IMR-90 (cell line): ENCODE data around the gene UBE2B. TPM values are rescaled to one million over a fixed set of nuclear protein-coding genes. Genes with fewer than 3 reads are reported as not detected.

ENCODE experiments used
- ATAC-seq: fragments of 200-7000 bp; cut with Tn5 transposase; 2 replicates; pipeline ENCODE4 v1.9.1; 2020; ENCODE audit warnings: low read depth, mild to moderate bottlenecking, moderate library complexity
- BruUV-seq: library from RNA; stranded (reverse); fragments of 400-500 nt; replicated peaks from 2 replicates; lab custom pipeline; 2021; lab: Mats Ljungman, UMichigan
- CTCF ChIA-PET: fragments of 300-600 bp; formaldehyde crosslinking; extraction: SDS; loops from one replicate; lab custom pipeline; 2021; ENCODE audit warnings: antibody characterized with exemption; lab: Yijun Ruan, JAX
- POLR2A ChIA-PET: fragments of 300-600 bp; sonication (Branson Sonifier 250); formaldehyde crosslinking; loops from one replicate; lab custom pipeline; 2022; ENCODE audit warnings: antibody characterized with exemption; ENCODE audit not compliant: unreplicated experiment; lab: Charles Lee
- DNase-seq: peaks from one replicate; pipeline ENCODE4 v3.0.0; 2013
- H2AFZ ChIP-seq: replicated peaks from 2 replicates; pipeline ENCODE3; 2013; ENCODE audit warnings: low read length, mild to moderate bottlenecking; ENCODE audit not compliant: poor library complexity
- H2AK5ac ChIP-seq: 2 replicates; pipeline ENCODE4 v1.6.1; 2013; ENCODE audit warnings: low read depth, low read length, inconsistent platforms
- H2AK9ac ChIP-seq: replicated peaks from 2 replicates; pipeline ENCODE3; 2013; ENCODE audit warnings: mild to moderate bottlenecking, low read depth, low read length, moderate library complexity; ENCODE audit not compliant: poor library complexity
- H2BK120ac ChIP-seq: 2 replicates; pipeline ENCODE4 v1.6.1; 2013; ENCODE audit warnings: low read depth, low read length, inconsistent platforms
- H2BK15ac ChIP-seq: 3 replicates; pipeline ENCODE4 v1.6.1; 2013; ENCODE audit warnings: low read depth, low read length, inconsistent platforms
- H2BK20ac ChIP-seq: 2 replicates; pipeline ENCODE4 v1.6.1; 2013; ENCODE audit warnings: low read depth, mild to moderate bottlenecking, inconsistent platforms, low read length, moderate library complexity
- H2BK5ac ChIP-seq: 2 replicates; pipeline ENCODE4 v1.6.1; 2013; ENCODE audit warnings: mild to moderate bottlenecking, low read depth, low read length, inconsistent platforms; ENCODE audit not compliant: poor library complexity, severe bottlenecking
- H3K14ac ChIP-seq: replicated peaks from 2 replicates; pipeline ENCODE4 v1.6.1; 2013; ENCODE audit warnings: low read depth, low read length, inconsistent platforms
- H3K18ac ChIP-seq: 2 replicates; pipeline ENCODE4 v1.6.1; 2013; ENCODE audit warnings: low read depth, low read length, control low read depth
- H3K23ac ChIP-seq: 2 replicates; pipeline ENCODE4 v1.6.1; 2013; ENCODE audit warnings: low read depth, low read length, inconsistent platforms
- H3K27ac ChIP-seq: 2 replicates; pipeline ENCODE4 v1.5.1; 2013; ENCODE audit warnings: mild to moderate bottlenecking, control low read depth, low read length; ENCODE audit not compliant: insufficient read depth
- H3K27me3 ChIP-seq: 2 replicates; pipeline ENCODE4 v1.6.1; 2013; ENCODE audit warnings: low read length; ENCODE audit not compliant: control insufficient read depth, insufficient read depth
- H3K36me3 ChIP-seq: 2 replicates; pipeline ENCODE4 v1.6.1; 2013; ENCODE audit warnings: low read length, mixed read lengths; ENCODE audit not compliant: control insufficient read depth, insufficient read depth
- H3K4ac ChIP-seq: 2 replicates; pipeline ENCODE4 v1.6.1; 2013; ENCODE audit warnings: low read depth, low read length, inconsistent platforms
- H3K4me1 ChIP-seq: 2 replicates; pipeline ENCODE4 v1.6.1; 2013; ENCODE audit warnings: low read length, mixed read lengths; ENCODE audit not compliant: control insufficient read depth, insufficient read depth
- H3K4me2 ChIP-seq: 2 replicates; pipeline ENCODE4 v1.6.1; 2013; ENCODE audit warnings: low read depth, mild to moderate bottlenecking, control low read depth, low read length, moderate library complexity
- H3K4me3 ChIP-seq: 2 replicates; pipeline ENCODE4 v1.5.1; 2013; ENCODE audit warnings: low read depth, mild to moderate bottlenecking, control low read depth, low read length, moderate library complexity; ENCODE audit not compliant: insufficient read depth
- H3K56ac ChIP-seq: 2 replicates; pipeline ENCODE4 v1.6.1; 2013; ENCODE audit warnings: low read length, inconsistent platforms; ENCODE audit not compliant: insufficient read depth; ENCODE audit errors: extremely low read depth
- H3K79me1 ChIP-seq, 2 experiments: 2 replicates each; pipeline ENCODE4 v1.6.1; 2013; ENCODE audit warnings: low read length in 2 of 2, inconsistent platforms in 1 of 2, low read depth in 1 of 2
- H3K9ac ChIP-seq: 2 replicates; pipeline ENCODE4 v1.6.1; 2013; ENCODE audit warnings: low read depth, low read length, control low read depth
- H3K9me1 ChIP-seq: 2 replicates; pipeline ENCODE4 v1.6.1; 2013; ENCODE audit warnings: low read length, inconsistent platforms; ENCODE audit not compliant: insufficient read depth
- H3K9me3 ChIP-seq: 2 replicates; pipeline ENCODE4 v1.6.1; 2013; ENCODE audit warnings: low read length; ENCODE audit not compliant: control insufficient read depth, insufficient read depth
- H4K20me1 ChIP-seq: 2 replicates; pipeline ENCODE4 v1.6.1; 2013; ENCODE audit warnings: low read length, inconsistent platforms; ENCODE audit not compliant: insufficient read depth
- H4K5ac ChIP-seq: 2 replicates; pipeline ENCODE4 v1.6.1; 2013; ENCODE audit warnings: mild to moderate bottlenecking, low read depth, low read length, control low read depth
- H4K8ac ChIP-seq, 2 experiments: 2 replicates each; pipeline ENCODE4 v1.6.1; 2013; ENCODE audit warnings: low read depth in 2 of 2, low read length in 2 of 2, control low read depth in 1 of 2, inconsistent platforms in 1 of 2
- H4K91ac ChIP-seq: 2 replicates; pipeline ENCODE4 v1.6.1; 2013; ENCODE audit warnings: low read depth, low read length, inconsistent platforms; ENCODE audit not compliant: insufficient read depth
- BHLHE40 ChIP-seq: fragments of 150-350 bp; IDR thresholded peaks from 2 replicates; pipeline ENCODE4 v1.6.1; 2016; ENCODE audit warnings: mild to moderate bottlenecking, low read depth, low read length
- CEBPB ChIP-seq: IDR thresholded peaks from 2 replicates; pipeline ENCODE4 v1.6.1; 2012; ENCODE audit warnings: low read depth, low read length, improper control_type of control experiment
- CHD1 ChIP-seq: IDR thresholded peaks from 2 replicates; pipeline ENCODE4 v1.6.1; 2012; ENCODE audit warnings: low read depth, low read length, improper control_type of control experiment
- FOS ChIP-seq: fragments of 150-350 bp; IDR thresholded peaks from 2 replicates; pipeline ENCODE4 v1.6.1; 2016; ENCODE audit warnings: low read depth, low read length
- MAFK ChIP-seq: IDR thresholded peaks from 2 replicates; pipeline ENCODE4 v1.6.1; 2012; ENCODE audit warnings: low read depth, low read length, improper control_type of control experiment
- MAZ ChIP-seq: IDR thresholded peaks from 2 replicates; pipeline ENCODE4 v1.6.1; 2012; ENCODE audit warnings: low read depth, mild to moderate bottlenecking, low read length, improper control_type of control experiment, moderate library complexity, borderline replicate concordance
- MXI1 ChIP-seq: IDR thresholded peaks from 2 replicates; pipeline ENCODE4 v1.6.1; 2012; ENCODE audit warnings: low read depth, mild to moderate bottlenecking, low read length, moderate library complexity, borderline replicate concordance
- NFE2L2 ChIP-seq: fragments of 150-350 bp; IDR thresholded peaks from 2 replicates; pipeline ENCODE4 v1.6.1; 2016; ENCODE audit warnings: low read depth, mild to moderate bottlenecking, low read length
- POLR2A ChIP-seq: IDR thresholded peaks from 2 replicates; pipeline ENCODE4 v1.6.1; 2012; ENCODE audit warnings: mild to moderate bottlenecking, low read depth, low read length
- RCOR1 ChIP-seq: IDR thresholded peaks from 2 replicates; pipeline ENCODE4 v1.6.1; 2012; ENCODE audit warnings: mild to moderate bottlenecking, low read length, improper control_type of control experiment; ENCODE audit not compliant: insufficient replicate concordance
- RFX5 ChIP-seq: IDR thresholded peaks from 2 replicates; pipeline ENCODE4 v1.8.0; 2012; ENCODE audit warnings: low read depth, mild to moderate bottlenecking, low read length, moderate library complexity
- SMC3 ChIP-seq: fragments of 150-350 bp; IDR thresholded peaks from 2 replicates; pipeline ENCODE4 v1.6.1; 2016; ENCODE audit warnings: low read depth, mild to moderate bottlenecking, antibody characterized with exemption, low read length, moderate library complexity
- WGBS, 2 experiments: methylation state at CpG; one replicate each; pipeline versions ENCODE4 v1.1.5 to v1.1.7; 2013; ENCODE audit warnings: missing lambda C conversion rate in 2 of 2; ENCODE audit not compliant: insufficient read length in 1 of 2; ENCODE audit errors: extremely low coverage in 2 of 2; 5-methylcytosine and 5-hydroxymethylcytosine counted together
- dilution Hi-C: fragments of 300-500 bp; cut with HindIII; formaldehyde crosslinking; loops from one replicate; pipeline ENCODE4 v1.14.3; 2018; ENCODE audit warnings: low sequenced_read_pairs; ENCODE audit not compliant: unreplicated experiment
- in situ Hi-C: fragments of 300-500 bp; cut with MboI; formaldehyde crosslinking; loops from 3 replicates; pipeline ENCODE4 v1.14.3; 2019; ENCODE audit warnings: low sequenced_read_pairs, inconsistent platforms, mixed read lengths
- intact Hi-C: fragments of 100-400 bp; cut with micrococcal nuclease; formaldehyde crosslinking; loops from 2 replicates; pipeline ENCODE4 v1.10.0; 2022
- polyA plus RNA-seq, 3 experiments: library from polyadenylated mRNA; depleted of rRNA; stranded (reverse); fragments of >200 nt; gene quantifications; 2 replicates each; pipeline ENCODE4 v1.2.3, GENCODE V29; 2012; ENCODE audit warnings: low replicate concordance in 1 of 3
- total RNA-seq: library from RNA; depleted of rRNA; stranded (reverse); fragments of >200 nt; gene quantifications from 2 replicates; pipeline ENCODE4 v1.2.3, GENCODE V29; 2012
- TF ChIP-seq, protein P1 (sequence below): conservative IDR thresholded peaks from 2 replicates; pipeline ENCODE4 v1.5.1; 2012; ENCODE audit warnings: mild to moderate bottlenecking, low read depth, low read length, improper control_type of control experiment
- TF ChIP-seq, protein P2 (sequence below): fragments of 150-350 bp; IDR thresholded peaks from 2 replicates; pipeline ENCODE4 v1.6.1; 2016; ENCODE audit warnings: low read depth, mild to moderate bottlenecking, low read length, moderate library complexity, borderline replicate concordance
- TF ChIP-seq, protein P3 (sequence below): fragments of 150-350 bp; IDR thresholded peaks from 2 replicates; pipeline ENCODE4 v1.6.1; 2017; ENCODE audit warnings: mild to moderate bottlenecking, antibody characterized with exemption, low read length, low read depth

Gene UBE2B
- total and polyA plus RNA-seq, 2 of the 4 experiments (the other 2 are of a cell fraction), result 6.3 to 46.0 TPM

DNA sequence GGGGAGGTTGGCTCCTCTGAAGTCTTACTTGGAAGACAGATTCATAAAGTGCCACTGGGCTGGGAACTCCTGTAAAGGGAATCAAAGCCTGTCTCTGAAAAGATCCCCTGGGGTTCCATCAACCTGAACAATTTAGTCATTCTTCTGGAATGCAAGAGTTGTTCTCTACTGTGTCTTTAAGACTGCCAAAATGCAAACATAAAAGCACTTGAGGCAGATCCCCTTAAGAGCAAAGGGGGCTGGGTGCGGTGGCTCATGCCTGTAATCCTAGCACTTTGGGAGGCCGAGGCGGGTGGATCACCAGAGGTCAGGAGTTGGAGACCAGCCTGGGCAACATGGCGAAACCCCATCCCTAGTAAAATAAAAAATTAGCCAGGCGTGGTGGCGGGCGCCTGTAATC, 23.6 kb downstream of the UBE2B start:
- no peak overlapping the region for H3K23ac ChIP-seq
- no peak overlapping the region for H4K91ac ChIP-seq
- no peaks in the 10 kb centered on the region for H3K27me3 ChIP-seq
- no peak overlapping the region for H3K4me2 ChIP-seq
- no peak overlapping the region for H3K27ac ChIP-seq
- peaks cover 6% of the 10 kb centered on the region for H3K4me1 ChIP-seq
- ChIA-PET CTCF (interaction anchor here (0.6 kb wide), 1 partner anchor 350 kb away, joined by 3 read pairs; no protein-coding TSS in a partner anchor), POLR2A (no interaction called here)
- H2AK9ac ChIP-seq, result no peak overlapping the region
- H2BK15ac ChIP-seq, result no peak overlapping the region
- no peak overlapping the region for H3K4ac ChIP-seq
- 100% methylated on average over 2 of the region's 7 CpGs; no CpG with 5 or more reads in 1 of the 2 experiments for WGBS, 2 experiments
- DNase-seq, result no peak
- no TSS peak for BruUV-seq
- no peak overlapping the region for H4K8ac ChIP-seq
- no peak overlapping the region for H2BK20ac ChIP-seq
- no peak overlapping the region for H3K18ac ChIP-seq
- H3K9ac ChIP-seq, result no peak overlapping the region
- TF ChIP-seq RFX5 (no peak), BHLHE40 (no peak), RCOR1 (no peak), MAFK (no peak), MAZ (no peak), POLR2A (no peak), CEBPB (no peak), MXI1 (no peak), NFE2L2 (no peak), SMC3 (no peak), CHD1 (no peak), FOS (no peak)
- TF ChIP-seq, protein P1, sequence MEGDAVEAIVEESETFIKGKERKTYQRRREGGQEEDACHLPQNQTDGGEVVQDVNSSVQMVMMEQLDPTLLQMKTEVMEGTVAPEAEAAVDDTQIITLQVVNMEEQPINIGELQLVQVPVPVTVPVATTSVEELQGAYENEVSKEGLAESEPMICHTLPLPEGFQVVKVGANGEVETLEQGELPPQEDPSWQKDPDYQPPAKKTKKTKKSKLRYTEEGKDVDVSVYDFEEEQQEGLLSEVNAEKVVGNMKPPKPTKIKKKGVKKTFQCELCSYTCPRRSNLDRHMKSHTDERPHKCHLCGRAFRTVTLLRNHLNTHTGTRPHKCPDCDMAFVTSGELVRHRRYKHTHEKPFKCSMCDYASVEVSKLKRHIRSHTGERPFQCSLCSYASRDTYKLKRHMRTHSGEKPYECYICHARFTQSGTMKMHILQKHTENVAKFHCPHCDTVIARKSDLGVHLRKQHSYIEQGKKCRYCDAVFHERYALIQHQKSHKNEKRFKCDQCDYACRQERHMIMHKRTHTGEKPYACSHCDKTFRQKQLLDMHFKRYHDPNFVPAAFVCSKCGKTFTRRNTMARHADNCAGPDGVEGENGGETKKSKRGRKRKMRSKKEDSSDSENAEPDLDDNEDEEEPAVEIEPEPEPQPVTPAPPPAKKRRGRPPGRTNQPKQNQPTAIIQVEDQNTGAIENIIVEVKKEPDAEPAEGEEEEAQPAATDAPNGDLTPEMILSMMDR, result no peak
- TF ChIP-seq, protein P2, sequence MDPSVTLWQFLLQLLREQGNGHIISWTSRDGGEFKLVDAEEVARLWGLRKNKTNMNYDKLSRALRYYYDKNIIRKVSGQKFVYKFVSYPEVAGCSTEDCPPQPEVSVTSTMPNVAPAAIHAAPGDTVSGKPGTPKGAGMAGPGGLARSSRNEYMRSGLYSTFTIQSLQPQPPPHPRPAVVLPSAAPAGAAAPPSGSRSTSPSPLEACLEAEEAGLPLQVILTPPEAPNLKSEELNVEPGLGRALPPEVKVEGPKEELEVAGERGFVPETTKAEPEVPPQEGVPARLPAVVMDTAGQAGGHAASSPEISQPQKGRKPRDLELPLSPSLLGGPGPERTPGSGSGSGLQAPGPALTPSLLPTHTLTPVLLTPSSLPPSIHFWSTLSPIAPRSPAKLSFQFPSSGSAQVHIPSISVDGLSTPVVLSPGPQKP, result no peak
- TF ChIP-seq, protein P3, sequence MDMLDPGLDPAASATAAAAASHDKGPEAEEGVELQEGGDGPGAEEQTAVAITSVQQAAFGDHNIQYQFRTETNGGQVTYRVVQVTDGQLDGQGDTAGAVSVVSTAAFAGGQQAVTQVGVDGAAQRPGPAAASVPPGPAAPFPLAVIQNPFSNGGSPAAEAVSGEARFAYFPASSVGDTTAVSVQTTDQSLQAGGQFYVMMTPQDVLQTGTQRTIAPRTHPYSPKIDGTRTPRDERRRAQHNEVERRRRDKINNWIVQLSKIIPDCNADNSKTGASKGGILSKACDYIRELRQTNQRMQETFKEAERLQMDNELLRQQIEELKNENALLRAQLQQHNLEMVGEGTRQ, result no peak
- H3K9me1 ChIP-seq, result peaks cover 12% of the 10 kb centered on the region; the same call in 1 of the 2 replicates
- H2AFZ ChIP-seq, result no peak overlapping the region
- H3K56ac ChIP-seq, result no peak overlapping the region
- intact Hi-C loops, result loop anchor here (5.0 kb wide), 1 partner anchor 192 kb away; no protein-coding TSS in a partner anchor
- no peak overlapping the region for H4K5ac ChIP-seq
- dilution Hi-C loops, result no loop called here
- peaks cover 4% of the 10 kb centered on the region for H4K20me1 ChIP-seq
- peaks cover 3 to 35% of the 10 kb centered on the region in 2 experiments; a peak in 3 of 4 replicates for H3K79me1 ChIP-seq
- H2BK5ac ChIP-seq, result no peak overlapping the region
- peaks cover 42% of the 10 kb centered on the region for H3K36me3 ChIP-seq
- in situ Hi-C loops, result no loop called here
- H3K14ac ChIP-seq, result no peak overlapping the region
- no peak for ATAC-seq
- H2AK5ac ChIP-seq, result no peak overlapping the region
- H2BK120ac ChIP-seq, result no peak overlapping the region
- no peak overlapping the region for H3K4me3 ChIP-seq
- no peaks in the 10 kb centered on the region for H3K9me3 ChIP-seq
